DMS153 treated with DMSO at 0.1 percent for 48 hours (cell line): Measurements from ENCODE around the gene INHBB.

ENCODE experiments used
- DNase-seq: peaks from one replicate; lab custom pipeline; 2025; ENCODE audit not compliant: unreplicated experiment; lab: John Stamatoyannopoulos, UW

The INHBB gene

DNA sequence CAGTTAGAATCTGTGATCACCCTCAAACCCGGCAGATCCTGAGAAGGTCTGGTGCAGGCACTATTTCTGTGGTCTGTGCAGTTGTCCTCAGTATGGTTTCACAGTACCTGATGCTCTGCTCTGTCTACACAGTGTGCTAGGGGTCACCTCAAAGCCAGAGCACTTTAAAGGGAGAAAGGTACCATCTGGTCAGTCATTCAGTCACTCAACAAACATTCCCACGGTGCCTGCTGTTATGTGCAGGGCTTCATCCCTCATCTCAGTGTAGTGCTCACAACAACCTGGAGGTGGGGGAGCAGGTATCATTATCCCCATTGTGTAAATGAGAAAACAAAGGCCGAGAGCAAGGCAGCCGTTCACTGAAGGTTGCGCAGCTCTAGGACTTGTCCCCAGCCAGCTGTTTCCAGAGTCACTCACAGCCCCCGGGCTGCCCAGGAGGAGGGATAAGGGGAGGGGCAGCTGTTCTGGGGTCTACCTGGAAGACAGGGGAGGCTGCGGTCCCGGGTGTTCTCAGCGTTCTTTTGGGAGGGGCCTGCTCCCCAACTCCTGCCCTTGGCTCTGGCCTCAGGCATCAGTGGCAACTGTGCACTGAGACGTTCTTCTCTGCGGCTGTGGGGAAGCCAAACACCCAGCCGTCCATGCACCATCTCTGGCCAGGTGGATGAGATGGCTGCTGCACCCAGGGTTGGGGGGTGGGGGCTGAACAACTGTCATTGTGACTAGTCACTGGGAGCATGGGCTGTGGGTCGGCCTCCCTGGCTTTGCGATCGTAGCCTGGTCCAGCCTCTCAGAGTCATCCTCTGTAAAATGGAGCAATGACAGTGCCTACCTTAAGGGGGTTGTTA, 9.2 kb downstream of the INHBB start:
- DNase-seq = no peak

DNA sequence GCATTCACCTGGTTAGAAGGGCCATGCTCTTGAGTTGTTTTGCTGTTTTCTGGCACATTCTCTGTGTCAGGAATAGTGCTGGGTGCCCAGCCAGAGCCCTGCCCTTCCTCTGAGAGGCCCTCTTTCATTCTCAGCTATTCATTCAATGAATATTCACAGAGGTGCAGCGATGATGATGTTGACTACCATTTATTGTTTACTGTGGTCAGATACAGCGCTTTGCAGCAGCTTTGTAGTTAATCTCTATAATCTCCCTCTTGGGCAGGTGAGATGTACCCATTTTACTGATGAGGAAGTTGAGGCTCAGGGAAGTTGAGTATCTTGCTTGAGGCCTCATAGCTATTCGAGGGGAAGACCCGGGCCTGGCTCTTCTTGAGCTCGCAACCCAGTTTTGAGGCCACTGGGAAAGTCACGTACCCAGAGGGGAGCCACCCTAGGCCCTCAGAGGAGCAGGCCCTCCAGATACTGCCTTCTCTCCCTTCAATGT, 9.9 kb downstream of the INHBB start:
- DNase-seq = no peak

DNA sequence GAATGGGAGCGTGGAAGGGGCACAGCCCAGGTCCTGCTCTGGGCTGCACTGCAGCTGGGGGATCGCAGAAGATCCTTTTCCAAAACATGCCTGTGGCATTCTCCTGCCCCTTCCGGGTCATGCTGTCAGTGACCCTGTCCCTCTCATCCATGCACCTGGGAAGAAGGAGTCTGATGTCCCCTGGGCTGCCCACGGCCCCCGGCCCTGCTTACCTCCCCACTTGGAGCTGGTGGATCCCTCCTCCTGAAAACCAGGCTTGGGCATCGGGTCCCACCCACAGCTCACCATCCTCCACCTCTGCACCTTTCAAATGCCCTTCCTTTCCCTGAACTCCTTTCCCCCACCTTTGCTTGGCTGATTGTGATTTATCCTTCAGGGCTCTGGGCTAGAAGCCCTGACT, 11.8 kb downstream of the INHBB start:
- no peak for DNase-seq

- no peak for DNase-seq
Observed at GRCh38 chr2:120358734-120359465, 13.0 kb downstream of the INHBB start.

DNA sequence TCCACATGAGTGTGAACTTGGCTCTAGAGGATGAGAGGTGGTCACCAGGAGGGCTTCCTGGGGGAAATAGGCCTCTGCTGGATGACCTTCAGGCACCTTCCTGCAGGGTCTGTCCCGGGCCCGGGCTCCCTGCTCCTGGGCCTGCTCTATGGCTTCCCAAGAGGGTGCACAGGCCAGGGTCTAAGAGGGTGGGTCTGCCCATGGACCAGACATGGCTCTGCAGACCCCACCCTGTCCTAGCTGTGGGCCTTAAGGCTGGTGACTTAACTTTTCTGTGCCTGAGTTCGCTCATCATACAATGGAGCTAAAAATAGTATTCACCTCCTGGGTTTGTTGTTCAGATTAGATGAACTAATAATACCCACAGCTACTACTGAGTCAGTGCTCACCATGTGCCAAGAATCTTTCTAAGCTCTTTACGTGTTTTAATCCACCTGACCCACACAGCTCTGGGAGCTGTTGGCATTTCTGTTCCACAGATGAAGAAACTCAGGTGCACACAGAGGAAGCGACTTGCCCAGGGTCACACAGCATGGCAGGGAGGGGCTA, 14.4 kb downstream of the INHBB start:
- DNase-seq = no peak

- no peak for DNase-seq
Observed at GRCh38 chr2:120362926-120363325, 17.0 kb downstream of the INHBB start.

- no peak for DNase-seq
Observed at GRCh38 chr2:120365236-120365793, 19.4 kb downstream of the INHBB start.

- no peak for DNase-seq
Observed at GRCh38 chr2:120366698-120367097, 20.8 kb downstream of the INHBB start.

DNA sequence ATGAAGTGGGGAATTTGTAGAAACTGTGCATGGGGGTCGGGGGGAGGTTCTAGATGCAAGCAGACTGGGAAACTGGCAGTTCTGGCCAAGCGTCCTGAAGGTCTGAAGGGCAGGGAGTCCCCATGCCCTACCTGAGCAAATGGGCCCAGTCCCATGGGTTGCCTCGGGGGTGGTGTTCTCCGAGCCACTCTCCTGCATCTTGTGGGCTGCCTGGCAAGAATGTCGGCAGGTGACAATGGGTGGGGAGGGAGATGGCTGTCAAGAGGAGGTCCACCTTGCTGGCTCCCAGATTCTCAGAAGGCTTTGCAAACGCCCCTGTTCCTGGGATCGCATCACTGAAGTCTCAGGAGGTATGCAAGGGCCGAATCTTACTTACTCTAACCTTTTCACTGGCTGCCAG, 21.3 kb downstream of the INHBB start:
- no peak for DNase-seq

DNA sequence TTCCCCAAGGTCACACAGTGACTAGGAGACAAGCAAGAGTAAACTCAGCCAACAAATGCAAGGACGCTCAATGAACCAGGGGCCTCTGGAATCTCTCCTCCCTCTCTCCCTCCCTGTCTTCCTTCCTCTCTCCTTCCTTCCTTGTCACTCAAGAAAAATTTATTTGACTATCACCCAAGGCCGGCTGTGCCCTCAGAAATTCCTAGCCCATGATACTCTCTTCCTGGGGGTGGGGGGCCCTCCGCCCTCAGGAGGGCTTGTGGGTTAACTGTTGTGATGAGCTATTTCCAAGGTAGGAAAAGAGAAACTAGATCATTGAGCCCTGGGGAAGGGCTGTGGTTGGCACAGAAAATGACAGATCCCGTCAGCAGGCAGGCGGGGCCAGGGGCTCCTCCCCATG, 21.7 kb downstream of the INHBB start:
- DNase-seq = no peak

DNA sequence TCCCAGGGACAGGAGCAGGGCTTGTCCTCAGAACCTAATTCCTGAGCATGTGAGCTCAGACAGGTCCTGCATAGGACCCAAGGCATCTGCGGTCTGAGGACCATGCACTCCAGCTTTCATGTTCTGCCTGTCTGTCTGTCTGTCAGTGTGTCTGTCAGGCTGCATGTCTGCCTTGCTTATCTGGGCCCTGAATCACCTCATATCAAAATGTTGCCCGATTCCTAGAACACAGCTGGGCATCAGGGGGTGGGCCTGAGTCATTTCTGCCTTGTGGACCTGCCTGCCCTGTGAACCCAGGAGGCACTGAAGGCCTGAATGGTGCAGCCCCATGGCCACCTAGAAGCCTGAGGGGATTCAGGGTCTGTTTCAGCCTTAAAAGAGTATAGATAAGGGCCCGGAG, 22.1 kb downstream of the INHBB start:
- no peak for DNase-seq

DNA sequence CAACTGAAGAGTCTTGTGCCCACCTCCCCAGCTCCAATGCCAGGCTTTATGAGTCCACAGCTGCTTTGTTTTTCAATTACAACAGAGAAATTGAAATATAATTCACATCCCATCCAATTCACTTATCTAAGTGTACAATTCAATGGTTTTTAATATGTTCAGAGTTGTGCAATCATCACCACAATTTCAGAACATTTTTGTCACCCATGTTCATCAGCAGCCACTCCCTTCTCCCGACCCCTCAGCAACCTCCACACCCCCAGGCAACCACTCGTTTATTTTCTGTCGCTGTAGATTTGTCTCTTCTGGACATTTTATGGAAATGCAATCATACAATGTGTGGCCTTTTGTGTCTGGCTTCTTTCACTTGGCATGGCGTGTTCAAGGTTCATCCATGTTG, 23.3 kb downstream of the INHBB start:
- DNase-seq = no peak

DNA sequence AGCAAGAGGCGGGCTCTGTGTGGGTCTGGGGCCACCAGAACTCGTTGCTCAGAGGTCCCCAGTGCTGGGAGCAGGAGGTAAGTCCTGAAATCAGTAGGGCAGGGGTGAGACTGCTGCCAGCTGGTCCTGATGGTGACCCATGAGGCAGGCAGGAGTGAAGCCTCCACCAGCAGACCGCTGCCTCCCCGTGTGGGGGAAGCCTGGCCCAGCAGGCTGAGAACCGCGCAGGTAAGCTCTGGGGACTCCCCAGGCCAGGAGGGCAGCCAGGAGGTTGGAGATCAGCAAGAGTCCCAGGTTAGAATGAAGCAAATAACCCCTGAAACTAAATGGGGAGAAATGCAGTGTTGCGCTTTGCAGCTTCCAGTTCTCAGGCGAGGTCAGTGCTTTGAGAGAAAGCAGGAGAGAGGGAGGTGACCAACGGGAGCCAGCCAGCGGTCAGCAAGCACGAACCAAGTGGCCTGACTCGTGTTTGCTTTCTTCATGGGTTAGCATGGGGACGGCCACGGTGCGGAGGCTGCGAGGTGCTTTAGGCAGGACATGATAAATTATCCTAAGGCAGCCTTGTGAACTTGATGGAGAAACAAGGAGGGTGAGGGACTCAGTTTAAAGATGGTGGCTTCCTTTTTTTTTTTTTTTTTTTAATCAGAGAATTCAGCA, 26.2 kb downstream of the INHBB start:
- DNase-seq = no peak

GRCh38 chr2:120372816-120373215, 26.9 kb downstream of the INHBB start:
- no peak for DNase-seq

- DNase-seq = no peak
Observed at GRCh38 chr2:120373424-120373823, 27.5 kb downstream of the INHBB start.

- no peak for DNase-seq
Observed at GRCh38 chr2:120374821-120375220, 28.9 kb downstream of the INHBB start.

- DNase-seq = no peak
Observed at GRCh38 chr2:120375251-120376020, 29.5 kb downstream of the INHBB start.

- no peak for DNase-seq
Observed at GRCh38 chr2:120376101-120376500, 30.2 kb downstream of the INHBB start.

GRCh38 chr2:120376679-120377640, 31.0 kb downstream of the INHBB start:
- DNase-seq = no peak
